Stimulated activated memory B cell treated with anti-CD40 and anti-IgM and Interleukin-4, amounts not matched to agents 10 μg/mL and 1 μg/mL and 100 μg/mL, for 72 hours (primary cell): ENCODE results near the gene KRT36.

Source experiments
- ATAC-seq: fragments of 150-1000 bp; cut with Tn5 transposase; 2 replicates; pipeline ENCODE4 v1.10.0; 2021
- H3K27ac Mint-ChIP-seq: one replicate; pipeline ENCODE4 v1.8.0; 2022; ENCODE audit warnings: mild to moderate bottlenecking, mixed read lengths
- H3K27me3 Mint-ChIP-seq: one replicate; pipeline ENCODE4 v1.8.0; 2022; ENCODE audit warnings: mixed read lengths
- H3K36me3 Mint-ChIP-seq: one replicate; pipeline ENCODE4 v1.8.0; 2022; ENCODE audit warnings: mixed read lengths
- H3K4me1 Mint-ChIP-seq: one replicate; pipeline ENCODE4 v1.8.0; 2022; ENCODE audit warnings: mixed read lengths
- H3K4me3 Mint-ChIP-seq: one replicate; pipeline ENCODE4 v1.8.0; 2022; ENCODE audit warnings: mild to moderate bottlenecking, moderate library complexity, mixed read lengths
- H3K9me3 Mint-ChIP-seq: one replicate; pipeline ENCODE4 v1.8.0; 2022; ENCODE audit warnings: mixed read lengths

Gene KRT36

DNA sequence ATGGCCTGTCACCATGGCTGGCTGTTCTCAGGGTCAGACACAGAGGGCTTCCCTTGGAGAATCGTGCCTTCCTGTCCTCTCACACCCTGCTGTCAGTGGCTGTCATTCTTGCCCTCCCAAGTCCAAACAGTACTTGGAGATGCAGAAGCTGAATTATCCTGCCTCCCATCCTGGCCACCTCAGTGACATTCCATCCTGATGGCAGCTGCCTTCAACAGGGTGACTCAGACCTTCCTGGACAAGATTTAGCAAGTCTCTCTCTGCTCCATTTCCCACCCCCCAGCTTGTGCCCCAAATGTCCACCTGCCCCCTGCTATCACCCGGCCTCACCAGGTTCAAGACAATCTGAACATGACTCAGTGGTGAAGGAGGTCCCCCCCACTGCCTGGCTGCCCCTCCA is 4.8 kb upstream of the KRT36 start:
- Mint-ChIP-seq H3K36me3 (no peaks in the 10 kb centered on the region), H3K27ac (no peak overlapping the region), H3K4me1 (peaks cover 25% of the 10 kb centered on the region), H3K9me3 (no peaks in the 10 kb centered on the region), H3K4me3 (no peak overlapping the region), H3K27me3 (peaks cover 15% of the 10 kb centered on the region)
- ATAC-seq, result no peak

DNA sequence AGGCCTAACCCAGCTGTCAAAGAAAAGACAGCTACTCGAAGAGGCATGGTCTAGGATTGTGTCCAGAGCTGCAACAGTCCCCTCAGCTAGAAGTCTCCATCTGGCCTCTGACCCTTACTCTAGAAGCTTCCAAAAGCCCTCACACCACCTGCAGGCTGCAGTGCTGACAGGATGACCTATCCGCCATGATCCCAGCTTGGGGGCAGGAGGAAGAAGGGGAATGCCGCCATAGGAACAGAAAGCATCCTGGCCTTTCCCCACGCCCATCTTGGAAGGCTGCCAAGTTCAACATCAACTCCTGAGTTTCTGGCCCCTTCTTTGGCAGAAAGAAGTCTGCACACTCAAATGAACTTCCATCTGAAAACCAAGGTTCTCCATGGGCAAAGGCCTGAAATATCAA is 3.1 kb upstream of the KRT36 start:
- Mint-ChIP-seq H3K4me1 (peaks cover 19% of the 10 kb centered on the region), H3K36me3 (no peaks in the 10 kb centered on the region), H3K27me3 (peaks cover 8% of the 10 kb centered on the region), H3K4me3 (no peak overlapping the region), H3K27ac (no peak overlapping the region), H3K9me3 (no peaks in the 10 kb centered on the region)
- no peak for ATAC-seq

DNA sequence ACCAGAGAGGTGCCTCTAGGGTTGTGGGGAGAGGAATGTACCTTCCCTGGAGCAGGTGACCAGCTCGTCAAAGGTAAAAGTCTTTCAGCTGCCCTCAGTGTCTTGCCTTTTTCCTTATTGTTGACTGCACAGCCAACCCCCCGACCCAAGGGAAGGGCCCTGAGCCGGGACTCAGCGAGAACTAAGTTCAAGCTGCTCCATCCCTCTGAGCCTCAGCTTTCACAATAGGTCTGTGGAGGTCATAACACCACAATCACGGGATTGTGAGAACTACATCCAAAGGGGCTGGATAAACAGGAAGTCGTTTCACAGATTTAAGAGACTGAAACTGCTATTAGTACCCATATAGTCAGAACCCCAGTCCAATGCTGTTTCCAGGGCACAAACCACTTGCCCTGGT is 2.6 kb upstream of the KRT36 start:
- no peaks in the 10 kb centered on the region for H3K36me3 Mint-ChIP-seq
- ATAC-seq, result no peak

DNA sequence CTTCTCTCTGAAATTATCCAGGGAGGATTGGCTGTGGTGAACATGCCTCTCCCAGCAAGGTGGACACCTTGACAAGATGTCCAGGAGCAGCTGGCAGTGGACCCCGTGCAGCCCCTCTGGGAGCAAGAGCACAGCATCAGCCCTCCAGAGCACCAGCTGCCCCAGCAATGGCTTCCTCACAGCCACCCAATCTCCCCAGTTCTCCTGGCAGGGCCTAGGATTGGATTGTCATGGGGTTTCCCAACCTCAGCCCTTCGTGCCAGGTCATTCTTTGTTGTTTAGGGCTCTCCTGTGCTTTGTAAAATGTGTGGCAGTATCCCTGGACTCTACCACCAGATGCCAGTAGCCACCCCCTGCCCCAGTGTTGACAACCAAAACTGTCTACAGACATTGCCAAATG is 1.8 kb upstream of the KRT36 start:
- Mint-ChIP-seq H3K4me1 (peaks cover 11% of the 10 kb centered on the region), H3K27me3 (peaks cover 11% of the 10 kb centered on the region), H3K9me3 (no peaks in the 10 kb centered on the region), H3K36me3 (no peaks in the 10 kb centered on the region), H3K27ac (no peak overlapping the region), H3K4me3 (no peak overlapping the region)
- no peak for ATAC-seq

More for the DNA sequence above, 2.6 kb upstream of the KRT36 start:
- Mint-ChIP-seq H3K27ac (no peak overlapping the region), H3K4me3 (no peak overlapping the region), H3K9me3 (no peaks in the 10 kb centered on the region), H3K4me1 (peaks cover 19% of the 10 kb centered on the region), H3K27me3 (peaks cover 8% of the 10 kb centered on the region)

DNA sequence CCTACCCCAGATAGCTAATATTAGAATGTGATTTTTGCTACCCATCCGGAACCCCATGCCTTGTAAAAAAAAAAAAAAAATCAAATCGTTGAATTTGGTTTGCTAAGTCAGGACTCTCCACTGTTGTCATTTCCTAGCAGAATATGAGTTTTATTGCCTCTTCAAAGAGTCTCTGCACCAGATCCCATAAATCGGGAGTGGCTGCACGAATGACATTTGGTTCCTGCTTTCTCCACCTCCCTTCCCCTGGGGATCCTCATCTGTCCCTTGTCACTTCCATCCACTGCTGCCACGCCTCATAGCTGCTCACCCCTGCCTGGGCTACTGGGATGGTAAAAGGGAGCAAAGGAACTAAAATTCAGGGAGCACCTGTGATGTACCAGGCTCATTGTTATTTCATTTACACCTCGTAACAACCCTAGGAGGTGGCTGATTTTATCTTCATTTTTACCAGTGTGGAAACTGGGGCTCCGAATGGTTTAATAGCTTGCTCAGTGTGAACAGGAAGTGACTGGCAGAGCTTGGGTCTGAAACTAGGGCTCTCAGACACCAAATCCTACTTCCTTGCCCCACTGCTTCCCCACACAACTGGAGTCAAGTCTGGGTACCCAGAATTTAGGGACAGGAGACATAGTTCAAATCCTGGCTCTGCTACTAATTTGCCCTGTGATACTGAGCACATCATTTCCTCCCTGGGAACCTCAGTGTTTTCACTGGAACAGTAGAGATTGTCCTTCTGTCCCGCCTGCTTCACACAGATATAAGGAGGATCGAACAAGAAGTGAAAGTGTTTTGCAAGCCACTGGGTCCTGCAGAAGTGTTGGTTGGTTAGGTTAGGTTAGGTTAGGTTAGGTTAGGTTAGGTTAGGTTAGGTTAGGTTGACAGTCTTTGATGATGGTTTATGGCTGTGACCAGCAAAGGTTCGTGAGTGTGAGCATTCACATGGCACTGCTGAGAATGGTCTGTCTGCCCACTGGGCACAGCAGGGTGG is 585 bp upstream of the KRT36 start:
- no peak overlapping the region for H3K27ac Mint-ChIP-seq
- no peak for ATAC-seq

DNA sequence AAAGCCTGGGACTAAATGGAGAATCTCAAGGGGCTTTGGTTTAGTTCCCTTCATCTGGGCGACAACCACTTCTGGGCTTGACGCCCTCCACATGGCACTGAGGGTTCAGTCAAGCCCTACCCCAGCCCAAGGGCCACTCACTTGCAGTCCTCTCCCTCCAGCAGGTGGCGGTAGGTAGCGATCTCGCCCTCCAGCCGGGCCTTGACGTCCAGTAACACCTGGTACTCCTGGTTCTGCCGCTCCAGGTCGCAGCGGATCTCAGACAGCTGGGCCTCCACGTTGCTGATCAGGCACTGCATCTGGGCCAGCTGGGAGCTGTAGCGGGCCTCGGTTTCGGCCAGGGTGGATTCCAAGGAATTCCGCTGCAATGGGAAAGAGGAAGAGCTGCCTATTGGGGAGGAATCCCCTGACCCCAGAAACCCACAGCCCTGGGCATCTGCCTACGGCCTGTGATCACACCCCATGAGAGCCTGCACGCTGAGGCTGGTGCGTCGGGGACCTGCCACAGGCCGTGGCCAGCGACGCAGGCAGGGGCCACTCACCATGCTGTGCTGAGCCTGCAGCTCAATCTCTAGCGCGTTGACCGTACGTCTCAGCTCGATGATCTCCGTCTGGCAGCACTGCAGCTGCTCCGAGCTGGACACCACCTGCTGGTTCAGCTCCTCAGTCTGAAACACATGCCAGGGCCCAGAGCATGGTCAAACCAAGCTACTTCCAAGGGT is 2.7 kb downstream of the KRT36 start:
- no peak overlapping the region for H3K4me3 Mint-ChIP-seq
- H3K27ac Mint-ChIP-seq, result no peak overlapping the region
- no peaks in the 10 kb centered on the region for H3K36me3 Mint-ChIP-seq
- peaks cover 21% of the 10 kb centered on the region for H3K27me3 Mint-ChIP-seq
- H3K4me1 Mint-ChIP-seq, result peaks cover 11% of the 10 kb centered on the region
- no peak for ATAC-seq
- H3K9me3 Mint-ChIP-seq, result no peaks in the 10 kb centered on the region

More for the DNA sequence above, 585 bp upstream of the KRT36 start:
- H3K27me3 Mint-ChIP-seq, result peaks cover 22% of the 10 kb centered on the region
- H3K36me3 Mint-ChIP-seq, result no peaks in the 10 kb centered on the region
- no peaks in the 10 kb centered on the region for H3K9me3 Mint-ChIP-seq
- H3K4me3 Mint-ChIP-seq, result no peak overlapping the region
- peaks cover 11% of the 10 kb centered on the region for H3K4me1 Mint-ChIP-seq

DNA sequence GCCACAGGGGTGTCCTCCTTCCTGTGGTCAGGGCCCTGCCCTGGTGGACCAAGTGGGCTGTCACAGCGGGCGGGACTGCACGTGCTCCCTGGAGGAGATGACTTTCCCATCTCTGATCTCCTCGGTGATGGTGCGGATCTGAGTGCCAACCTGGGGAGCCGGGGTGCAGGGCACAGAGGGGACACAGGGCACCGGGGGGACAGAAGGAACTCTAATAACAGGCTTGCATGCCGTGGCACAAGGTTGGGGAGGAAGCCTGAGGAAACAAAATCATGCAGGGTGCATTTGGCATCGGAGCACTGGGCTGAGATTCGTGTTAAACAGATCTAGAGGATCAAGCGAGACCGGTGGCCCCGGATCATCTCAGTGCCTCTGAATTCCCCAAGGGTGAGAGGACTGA is 3.4 kb downstream of the KRT36 start:
- H3K4me3 Mint-ChIP-seq, result no peak overlapping the region
- H3K9me3 Mint-ChIP-seq, result no peaks in the 10 kb centered on the region
- H3K27ac Mint-ChIP-seq, result no peak overlapping the region
- no peak for ATAC-seq
- H3K36me3 Mint-ChIP-seq, result no peaks in the 10 kb centered on the region
- peaks cover 21% of the 10 kb centered on the region for H3K27me3 Mint-ChIP-seq
- H3K4me1 Mint-ChIP-seq, result peaks cover 11% of the 10 kb centered on the region

DNA sequence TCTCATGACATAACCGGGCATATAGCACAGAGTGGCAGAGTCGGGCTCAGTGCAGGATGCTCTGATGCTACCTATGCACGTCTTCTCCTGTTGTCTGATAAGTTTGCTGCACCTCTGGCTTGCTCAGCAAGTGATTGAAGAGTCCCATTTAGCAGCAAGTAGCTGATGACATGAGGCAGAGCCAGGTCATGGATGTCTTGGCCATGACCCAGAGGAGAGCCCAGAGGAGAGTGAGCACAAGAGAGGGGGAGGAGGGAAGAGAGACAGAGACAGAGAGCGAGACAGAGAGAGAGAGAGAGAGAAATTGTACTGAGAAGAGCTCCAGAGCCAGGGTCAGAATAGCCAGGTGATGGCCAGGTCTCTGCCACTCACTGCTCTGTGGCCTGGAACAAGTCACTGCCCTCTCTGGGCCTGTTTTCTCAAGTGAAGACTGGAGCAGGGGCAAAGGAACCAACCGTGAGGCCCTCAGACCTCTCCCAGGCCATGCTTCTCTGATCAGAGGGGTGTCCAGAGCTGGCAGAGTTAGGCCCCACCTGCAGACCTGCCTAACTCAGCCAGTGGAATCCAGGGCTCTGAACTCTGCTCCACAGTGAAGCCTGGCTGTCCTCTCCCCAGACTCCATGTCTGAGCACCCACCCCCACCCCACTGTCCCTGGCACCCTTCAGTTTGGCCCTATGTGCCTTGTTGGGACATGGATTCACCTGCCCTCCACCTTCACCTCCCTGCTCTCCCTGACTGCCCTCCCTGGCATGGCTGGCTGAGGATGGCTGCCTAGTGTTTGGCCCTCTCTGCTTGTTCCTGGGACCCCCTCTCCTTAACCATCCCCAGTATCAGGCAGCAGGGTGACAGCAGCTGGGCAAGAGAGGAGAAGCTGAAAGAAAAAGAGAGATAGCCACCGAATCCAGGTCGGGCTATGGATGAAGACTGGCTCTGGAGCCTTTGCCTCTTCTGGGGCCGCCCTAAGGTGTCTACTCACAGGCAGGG is 4.5 kb downstream of the KRT36 start:
- Mint-ChIP-seq H3K27me3 (peaks cover 21% of the 10 kb centered on the region), H3K27ac (no peak overlapping the region), H3K36me3 (no peaks in the 10 kb centered on the region), H3K9me3 (no peaks in the 10 kb centered on the region), H3K4me1 (peaks cover 4% of the 10 kb centered on the region), H3K4me3 (no peak overlapping the region)
- ATAC-seq, result no peak

DNA sequence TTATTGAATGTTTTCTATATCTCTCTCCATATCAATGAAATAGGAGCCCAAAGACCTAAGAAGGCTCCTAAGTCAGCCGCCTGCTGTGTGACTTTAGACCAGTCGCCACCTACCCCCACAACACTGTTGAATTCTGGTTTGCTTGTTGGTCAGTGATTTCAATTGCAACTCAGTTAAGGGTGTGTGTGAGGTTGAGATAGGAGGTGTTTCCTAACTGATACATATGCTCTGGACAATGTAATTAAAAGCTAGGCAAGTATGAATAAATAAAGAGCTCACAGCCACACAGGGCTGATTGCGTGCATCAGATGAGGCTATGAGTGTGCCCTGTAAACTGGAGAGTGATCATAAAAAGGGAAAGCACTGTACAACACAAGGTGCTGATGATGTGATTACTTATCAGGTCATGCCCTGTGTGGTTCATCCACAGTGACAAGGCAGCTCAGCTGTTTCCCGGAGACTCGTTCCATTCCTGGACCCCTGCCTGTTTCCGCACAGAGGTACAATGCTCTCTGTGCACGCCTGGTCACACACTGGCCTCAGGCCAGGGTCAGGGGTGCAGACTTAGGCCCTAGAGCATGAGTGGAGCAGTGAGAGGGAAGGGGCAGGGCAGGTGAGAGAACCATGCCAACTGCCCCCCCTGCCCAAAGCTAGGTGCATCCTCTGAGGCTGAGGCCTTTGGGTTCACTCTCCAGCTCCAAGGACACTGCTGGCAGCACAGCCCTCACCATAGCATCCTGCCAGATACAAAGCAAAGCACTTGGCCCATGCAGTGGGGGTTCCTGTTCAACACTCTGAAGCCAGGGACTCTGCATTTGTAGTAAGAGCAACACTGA is 5.5 kb downstream of the KRT36 start:
- Mint-ChIP-seq H3K27ac (no peak overlapping the region), H3K36me3 (no peaks in the 10 kb centered on the region), H3K27me3 (peaks cover 21% of the 10 kb centered on the region), H3K9me3 (no peaks in the 10 kb centered on the region), H3K4me1 (no peaks in the 10 kb centered on the region), H3K4me3 (no peak overlapping the region)
- no peak for ATAC-seq

DNA sequence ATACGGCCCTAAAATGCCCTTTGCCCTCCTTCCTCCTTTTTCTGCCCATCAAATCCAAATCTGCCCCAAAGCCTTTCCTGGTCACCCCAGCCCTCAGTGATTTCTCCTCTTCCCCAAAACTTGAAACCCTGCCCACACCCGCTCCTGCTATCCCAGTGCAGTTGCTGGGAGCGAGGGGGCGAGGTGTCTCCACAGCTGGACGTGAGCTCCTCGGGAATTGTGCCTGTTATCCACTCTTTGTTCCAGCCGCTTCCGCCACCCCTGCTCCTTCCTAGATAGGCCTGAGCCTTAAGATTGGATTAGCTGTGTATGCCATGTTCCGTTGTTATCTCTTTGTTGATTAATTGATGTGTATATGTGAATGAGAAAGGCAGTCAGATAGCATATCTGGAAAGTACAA is 6.2 kb downstream of the KRT36 start:
- Mint-ChIP-seq H3K4me1 (no peaks in the 10 kb centered on the region), H3K9me3 (no peaks in the 10 kb centered on the region), H3K36me3 (no peaks in the 10 kb centered on the region), H3K4me3 (no peak overlapping the region), H3K27ac (no peak overlapping the region), H3K27me3 (peaks cover 21% of the 10 kb centered on the region)
- no peak for ATAC-seq

DNA sequence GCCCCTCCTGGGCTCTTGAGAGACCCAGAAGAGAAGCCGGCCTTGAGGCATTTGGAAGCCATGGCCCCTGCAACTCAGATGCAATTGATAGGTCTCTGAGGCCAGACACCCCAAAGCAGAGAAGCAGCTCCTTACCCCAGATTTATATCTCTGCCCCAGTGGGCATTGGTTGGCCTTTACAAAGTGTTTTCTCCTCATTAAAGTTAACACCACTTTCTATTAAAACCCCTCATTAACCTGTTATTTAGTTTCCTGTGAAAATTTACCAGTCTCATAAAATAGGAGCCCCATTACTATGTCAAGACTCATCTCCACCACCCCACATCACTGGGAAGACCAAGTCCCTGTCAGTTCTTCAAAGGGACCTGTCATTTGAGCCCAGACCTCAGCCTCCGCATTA is 8.7 kb downstream of the KRT36 start, which contains the start of gene KRT35:
KRT35 (minus strand) TSS at position 116 of the 400 bp plus-strand sequence; CDS start at position 62, 54 bp downstream.
- H3K27me3 Mint-ChIP-seq, result peaks cover 14% of the 10 kb centered on the region
- H3K4me3 Mint-ChIP-seq, result no peak within 1 kb of the TSS
- no peaks in the 10 kb centered on the region for H3K9me3 Mint-ChIP-seq
- H3K4me1 Mint-ChIP-seq, result no peaks in the 10 kb centered on the region
- no peak for ATAC-seq
- no peaks in the 10 kb centered on the region for H3K36me3 Mint-ChIP-seq
- H3K27ac Mint-ChIP-seq, result no peak within 1 kb of the TSS

DNA sequence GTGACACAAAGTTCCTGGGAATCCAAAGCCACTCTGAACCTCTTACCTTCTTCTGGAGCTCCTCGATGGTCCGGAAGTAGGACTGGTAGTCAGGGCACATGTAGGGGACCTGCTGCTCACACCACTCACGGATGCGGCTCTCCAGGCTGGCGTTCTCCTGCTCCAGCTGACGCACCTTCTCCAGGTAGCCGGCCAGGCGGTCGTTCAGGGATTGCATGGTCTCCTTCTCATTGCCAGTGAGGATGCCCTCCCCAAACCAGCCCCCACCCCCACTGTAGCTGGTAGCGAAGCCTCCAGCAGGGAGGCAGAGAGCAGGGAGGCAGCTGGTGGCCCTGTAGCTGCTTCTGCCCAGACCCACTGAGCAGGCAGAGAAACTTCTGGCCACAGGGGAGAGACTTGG is 9.1 kb downstream of the KRT36 start:
- ATAC-seq, result no peak
- no peaks in the 10 kb centered on the region for H3K9me3 Mint-ChIP-seq
- H3K27ac Mint-ChIP-seq, result no peak overlapping the region
- no peaks in the 10 kb centered on the region for H3K36me3 Mint-ChIP-seq
- H3K27me3 Mint-ChIP-seq, result peaks cover 10% of the 10 kb centered on the region
- H3K4me1 Mint-ChIP-seq, result no peaks in the 10 kb centered on the region
- H3K4me3 Mint-ChIP-seq, result no peak overlapping the region

DNA sequence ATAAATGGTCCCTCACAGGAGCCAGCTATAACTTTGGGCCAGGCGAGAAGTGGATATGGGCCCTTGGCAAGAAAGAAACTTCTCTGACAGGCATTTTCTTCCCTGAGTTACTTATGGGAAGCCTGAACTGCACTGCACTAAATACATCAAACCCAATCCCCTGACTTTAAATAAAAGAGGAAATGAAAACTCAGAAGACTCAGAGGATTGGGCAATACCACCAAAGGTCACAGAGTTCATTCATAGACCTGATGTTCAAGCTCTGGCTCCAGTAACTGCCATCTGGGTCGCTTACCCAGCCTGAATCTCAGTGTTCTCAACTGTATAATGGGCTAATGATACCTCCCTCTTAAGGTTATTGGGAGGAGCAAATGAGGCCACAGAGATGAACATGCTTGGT is 9.6 kb downstream of the KRT36 start:
- Mint-ChIP-seq H3K4me3 (no peak overlapping the region), H3K36me3 (no peaks in the 10 kb centered on the region), H3K27me3 (peaks cover 6% of the 10 kb centered on the region), H3K4me1 (no peaks in the 10 kb centered on the region), H3K27ac (no peak overlapping the region), H3K9me3 (no peaks in the 10 kb centered on the region)
- peak; percentile 68 for ATAC-seq

DNA sequence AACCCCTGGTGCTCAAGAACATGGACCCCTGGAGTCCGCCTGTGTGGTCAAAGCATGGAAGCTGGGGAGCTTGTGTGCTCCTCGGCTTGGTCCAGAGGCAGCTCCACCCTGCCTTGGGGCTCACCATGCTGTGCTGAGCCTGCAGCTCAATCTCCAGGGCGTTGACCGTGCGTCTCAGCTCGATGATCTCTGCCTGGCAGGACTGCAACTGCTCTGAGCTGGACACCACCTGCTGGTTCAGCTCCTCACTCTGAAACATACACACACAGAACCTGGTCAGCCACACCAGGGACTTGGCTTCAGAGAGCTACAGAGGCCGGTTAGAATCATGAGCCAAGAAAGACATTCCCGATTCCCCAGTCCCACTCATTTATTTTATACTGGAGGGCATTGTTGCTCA is 11.5 kb downstream of the KRT36 start:
- Mint-ChIP-seq H3K4me1 (no peaks in the 10 kb centered on the region), H3K4me3 (no peak overlapping the region), H3K27me3 (peaks cover 12% of the 10 kb centered on the region), H3K36me3 (no peaks in the 10 kb centered on the region), H3K9me3 (no peaks in the 10 kb centered on the region), H3K27ac (no peak overlapping the region)
- no peak for ATAC-seq
